A549 (cell line): Measurements from ENCODE around the gene RHOT1.

Experiments
- EP300 ChIP-seq, 2 experiments: fragments of >200 bp; sonication (Bioruptor Twin); formaldehyde crosslinking; IDR thresholded peaks; 2 replicates in 1 of 2; 3 replicates in 1 of 2; pipeline ENCODE4 v1.6.1; 2016 to 2017
- ESRRA ChIP-seq: fragments of 150-350 bp; IDR thresholded peaks from 2 replicates; pipeline ENCODE4 v1.6.1; 2014; ENCODE audit warnings: mild to moderate bottlenecking, low read length, borderline replicate concordance
- POLR2A ChIP-seq: IDR thresholded peaks from 2 replicates; pipeline ENCODE4 v1.6.1; 2012; ENCODE audit warnings: mild to moderate bottlenecking, low read length
- POLR2AphosphoS2 ChIP-seq: conservative IDR thresholded peaks from 2 replicates; pipeline ENCODE4 v1.6.1; 2012; ENCODE audit warnings: low read length, improper control_type of control experiment, inconsistent platforms
- RCOR1 ChIP-seq: fragments of 150-350 bp; IDR thresholded peaks from 2 replicates; pipeline ENCODE4 v1.6.1; 2014; ENCODE audit warnings: antibody characterized with exemption, low read length, low read depth
- SMC3 ChIP-seq: fragments of >200 bp; sonication (Bioruptor Twin); formaldehyde crosslinking; IDR thresholded peaks from 3 replicates; pipeline ENCODE4 v1.6.1; 2018; ENCODE audit warnings: inconsistent platforms
- TF ChIP-seq, protein P1 (sequence below): fragments of >200 bp; sonication (Bioruptor Twin); formaldehyde crosslinking; IDR thresholded peaks from 3 replicates; pipeline ENCODE4 v1.5.1; 2016

DNA sequence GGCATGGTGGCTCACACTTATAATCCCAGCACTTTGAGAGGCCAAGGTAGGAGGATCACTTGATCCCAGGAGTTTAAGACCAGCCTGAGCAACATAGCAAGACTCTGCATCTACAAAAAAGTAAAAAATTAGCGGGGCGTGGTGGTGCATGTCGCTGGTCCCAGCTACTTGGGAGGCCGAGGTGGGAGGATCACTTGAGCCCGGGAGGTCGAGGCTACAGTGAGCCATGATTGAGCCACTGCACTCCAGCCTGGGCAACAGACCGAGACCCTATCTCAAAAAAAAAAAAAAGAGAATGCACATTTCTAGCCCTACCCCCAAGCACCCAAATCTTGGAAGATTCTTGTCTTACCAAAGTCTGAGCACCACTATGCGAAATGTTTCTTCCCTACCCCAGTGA is 15.6 kb upstream of the RHOT1 start:
- no peak for TF ChIP-seq EP300 (IDR thresholded peaks at IDR 0.05)
- no peak for TF ChIP-seq POLR2A
- TF ChIP-seq, protein P1, sequence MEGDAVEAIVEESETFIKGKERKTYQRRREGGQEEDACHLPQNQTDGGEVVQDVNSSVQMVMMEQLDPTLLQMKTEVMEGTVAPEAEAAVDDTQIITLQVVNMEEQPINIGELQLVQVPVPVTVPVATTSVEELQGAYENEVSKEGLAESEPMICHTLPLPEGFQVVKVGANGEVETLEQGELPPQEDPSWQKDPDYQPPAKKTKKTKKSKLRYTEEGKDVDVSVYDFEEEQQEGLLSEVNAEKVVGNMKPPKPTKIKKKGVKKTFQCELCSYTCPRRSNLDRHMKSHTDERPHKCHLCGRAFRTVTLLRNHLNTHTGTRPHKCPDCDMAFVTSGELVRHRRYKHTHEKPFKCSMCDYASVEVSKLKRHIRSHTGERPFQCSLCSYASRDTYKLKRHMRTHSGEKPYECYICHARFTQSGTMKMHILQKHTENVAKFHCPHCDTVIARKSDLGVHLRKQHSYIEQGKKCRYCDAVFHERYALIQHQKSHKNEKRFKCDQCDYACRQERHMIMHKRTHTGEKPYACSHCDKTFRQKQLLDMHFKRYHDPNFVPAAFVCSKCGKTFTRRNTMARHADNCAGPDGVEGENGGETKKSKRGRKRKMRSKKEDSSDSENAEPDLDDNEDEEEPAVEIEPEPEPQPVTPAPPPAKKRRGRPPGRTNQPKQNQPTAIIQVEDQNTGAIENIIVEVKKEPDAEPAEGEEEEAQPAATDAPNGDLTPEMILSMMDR, result no peak
- no peak for TF ChIP-seq SMC3
- no peak for TF ChIP-seq ESRRA
- TF ChIP-seq RCOR1, result no peak
- TF ChIP-seq POLR2AphosphoS2, result no peak
